GM20431 (cell line): ENCODE measurements around the gene SSR4.

Source experiments
- in situ Hi-C: fragments of 300-500 bp; cut with MseI, MboI; formaldehyde crosslinking; loops from one replicate; pipeline ENCODE4 v1.15.0; 2020; ENCODE audit warnings: low sequenced_read_pairs; ENCODE audit not compliant: unreplicated experiment

SSR4 gene

DNA sequence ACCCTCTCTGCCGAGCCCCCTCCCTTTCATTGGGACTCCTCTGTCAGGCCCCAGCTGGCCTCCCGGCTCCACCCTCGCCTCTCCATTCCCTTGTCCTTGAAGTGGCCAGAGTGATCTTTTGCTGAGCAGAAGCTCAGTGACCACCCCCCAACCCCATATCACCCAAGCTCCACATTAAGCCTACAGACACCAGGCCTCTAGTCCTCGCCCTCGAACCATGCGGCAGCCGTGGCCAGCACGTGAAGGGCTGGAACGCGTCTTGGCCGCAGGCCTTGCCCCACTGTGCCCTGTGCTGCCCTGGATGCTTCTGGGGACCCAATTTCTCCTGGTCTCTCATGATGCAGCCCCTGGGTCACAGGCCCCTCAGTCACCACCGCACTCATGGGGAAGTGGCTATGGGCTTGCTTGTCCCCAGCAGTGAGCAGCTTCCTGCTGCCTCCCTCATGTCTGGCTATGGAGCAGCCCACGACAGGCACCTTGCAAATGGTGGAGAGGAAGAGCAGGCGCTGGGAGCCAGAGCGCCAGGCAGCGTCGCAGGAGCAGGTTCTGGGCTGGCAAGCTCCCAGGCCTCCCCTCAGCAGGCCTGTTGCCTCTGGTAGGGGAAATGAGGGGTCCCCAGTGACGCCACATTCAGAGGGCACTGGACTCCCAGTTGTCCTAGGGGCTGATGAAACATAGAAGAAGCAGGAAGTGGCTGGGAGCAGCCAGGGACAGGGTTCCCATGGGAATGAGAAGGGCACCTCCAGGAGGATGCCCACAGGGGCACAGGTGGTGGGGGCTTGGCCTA, 14.4 kb upstream of the SSR4 start:
- in situ Hi-C loops = no loop called here

DNA sequence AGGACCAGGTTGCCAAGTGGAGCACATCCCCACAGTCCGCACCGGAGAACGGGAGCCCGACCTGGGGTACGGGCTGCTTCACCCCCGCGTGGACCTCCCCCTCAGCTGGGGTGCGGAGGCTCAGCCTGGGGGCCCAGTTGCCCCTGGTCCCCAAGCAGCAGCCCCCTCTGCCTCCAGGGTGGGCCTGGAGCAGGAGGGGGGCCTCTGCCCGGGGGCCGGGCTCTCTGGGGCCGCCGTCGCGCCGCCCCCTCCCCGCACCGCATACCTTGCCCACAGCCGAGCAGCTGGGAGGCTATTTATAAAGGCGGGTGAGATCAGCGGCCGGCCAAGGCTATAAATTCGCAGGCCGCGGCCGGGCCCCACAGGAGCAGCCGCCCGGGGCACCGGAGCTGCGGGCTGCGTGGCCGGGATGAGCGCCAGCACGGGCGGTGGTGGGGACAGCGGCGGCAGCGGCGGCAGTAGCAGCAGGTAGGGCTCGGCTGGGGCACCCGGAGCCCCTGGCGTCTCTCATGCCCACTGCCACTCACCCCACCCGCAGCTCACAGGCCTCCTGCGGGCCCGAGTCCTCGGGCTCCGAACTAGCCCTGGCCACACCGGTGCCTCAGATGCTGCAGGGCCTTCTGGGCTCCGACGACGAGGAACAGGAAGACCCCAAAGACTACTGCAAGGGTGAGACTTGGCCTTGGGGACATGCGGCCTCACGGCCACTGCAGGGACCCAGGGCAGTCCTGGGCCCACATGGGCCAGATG, 13.6 kb upstream of the SSR4 start, which contains the start of gene SRPK3:
TSS of gene SRPK3 (plus strand) at position 364 of the 750 bp plus-strand sequence. CDS start at position 410, 46 bp downstream.
- in situ Hi-C loops = no loop called here

DNA sequence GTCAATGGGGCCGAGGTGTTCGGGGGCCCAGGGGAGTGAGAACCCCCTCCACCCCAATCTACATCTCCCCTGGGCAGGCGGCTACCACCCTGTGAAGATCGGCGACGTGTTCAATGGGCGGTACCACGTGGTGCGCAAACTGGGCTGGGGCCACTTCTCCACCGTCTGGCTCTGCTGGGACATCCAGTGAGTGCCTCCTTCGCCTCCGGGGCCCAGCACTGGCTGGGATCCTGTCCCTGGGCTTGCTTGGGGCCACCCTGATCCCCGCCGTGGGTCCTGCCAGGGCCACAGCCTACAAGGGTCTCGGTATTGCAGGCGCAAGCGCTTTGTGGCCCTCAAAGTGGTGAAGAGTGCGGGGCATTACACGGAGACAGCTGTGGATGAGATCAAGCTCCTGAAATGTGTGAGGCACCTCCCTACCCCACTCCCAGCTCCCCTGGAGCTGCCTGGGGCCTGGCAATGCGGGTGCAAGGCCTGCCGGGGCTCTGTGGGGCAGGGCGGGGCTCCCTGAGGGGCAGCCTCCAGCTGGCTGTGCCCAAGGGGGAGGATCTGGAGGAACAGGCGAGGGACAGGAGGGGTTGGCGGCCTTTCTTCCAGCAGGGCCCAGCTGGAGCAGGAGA, 12.9 kb upstream of the SSR4 start:
- in situ Hi-C loops = no loop called here

DNA sequence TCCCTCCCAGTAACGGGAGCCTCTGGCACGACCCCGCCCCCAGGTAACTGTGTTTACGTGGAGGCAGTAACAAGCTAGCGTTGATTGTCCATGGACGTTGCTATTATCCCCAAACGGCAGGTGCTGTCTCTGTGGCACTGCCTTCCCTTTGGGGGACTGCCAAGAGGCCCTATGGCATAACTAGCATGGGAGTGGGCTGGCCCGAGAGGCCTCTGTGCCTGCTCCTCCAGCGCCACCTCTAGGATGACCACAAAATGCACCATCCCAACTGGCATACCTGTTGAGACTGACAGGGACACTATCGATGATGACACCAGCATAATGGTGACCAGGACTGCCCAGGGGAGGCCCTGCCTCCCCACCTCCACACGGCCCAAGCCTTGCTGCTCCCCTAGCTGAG, 12.2 kb upstream of the SSR4 start:
- in situ Hi-C loops = no loop called here

DNA sequence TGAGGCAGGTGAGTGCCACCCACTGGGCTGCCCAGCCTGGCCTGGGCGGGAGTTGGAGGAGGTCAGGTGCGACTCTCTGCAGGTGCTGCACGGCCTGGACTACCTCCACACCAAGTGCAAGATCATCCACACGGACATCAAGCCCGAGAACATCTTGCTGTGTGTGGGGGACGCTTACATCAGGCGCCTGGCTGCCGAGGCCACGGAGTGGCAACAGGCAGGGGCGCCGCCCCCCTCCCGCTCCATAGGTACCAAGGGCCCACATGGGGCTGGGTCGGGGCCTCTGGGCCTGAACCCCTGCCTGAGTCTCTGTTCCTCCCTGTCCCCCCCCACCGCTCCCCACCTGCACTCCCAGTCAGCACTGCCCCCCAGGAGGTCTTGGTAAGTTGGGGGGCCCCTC, 11.6 kb upstream of the SSR4 start:
- in situ Hi-C loops = no loop called here

DNA sequence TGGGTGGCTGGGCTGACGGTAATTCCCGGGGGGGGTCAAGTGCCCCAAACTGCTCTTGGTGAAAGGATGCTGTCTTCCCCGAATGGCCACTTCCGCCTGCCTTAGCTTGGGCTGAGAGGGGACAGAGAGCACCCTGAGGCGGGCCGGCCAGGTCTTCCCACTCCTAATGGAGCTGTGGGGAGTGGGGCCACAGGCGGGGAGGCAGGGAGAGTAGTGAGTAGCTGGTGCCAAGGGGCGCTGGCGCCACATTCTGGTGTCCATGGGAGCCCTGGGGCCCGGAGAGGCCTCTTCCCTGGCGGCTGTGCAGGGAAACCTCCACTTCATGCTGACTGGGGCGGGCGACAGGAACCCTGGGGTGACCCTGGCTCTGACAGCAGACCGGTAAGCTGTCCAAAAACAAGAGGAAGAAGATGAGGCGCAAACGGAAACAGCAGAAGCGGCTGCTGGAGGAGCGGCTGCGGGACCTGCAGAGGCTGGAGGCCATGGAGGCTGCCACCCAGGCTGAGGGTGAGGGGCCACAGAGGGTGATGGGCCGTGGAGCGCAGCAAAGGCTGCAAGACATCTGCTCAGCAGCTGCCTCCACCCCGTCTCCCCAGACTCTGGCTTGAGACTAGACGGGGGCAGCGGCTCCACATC, 11.0 kb upstream of the SSR4 start:
- in situ Hi-C loops = no loop called here

DNA sequence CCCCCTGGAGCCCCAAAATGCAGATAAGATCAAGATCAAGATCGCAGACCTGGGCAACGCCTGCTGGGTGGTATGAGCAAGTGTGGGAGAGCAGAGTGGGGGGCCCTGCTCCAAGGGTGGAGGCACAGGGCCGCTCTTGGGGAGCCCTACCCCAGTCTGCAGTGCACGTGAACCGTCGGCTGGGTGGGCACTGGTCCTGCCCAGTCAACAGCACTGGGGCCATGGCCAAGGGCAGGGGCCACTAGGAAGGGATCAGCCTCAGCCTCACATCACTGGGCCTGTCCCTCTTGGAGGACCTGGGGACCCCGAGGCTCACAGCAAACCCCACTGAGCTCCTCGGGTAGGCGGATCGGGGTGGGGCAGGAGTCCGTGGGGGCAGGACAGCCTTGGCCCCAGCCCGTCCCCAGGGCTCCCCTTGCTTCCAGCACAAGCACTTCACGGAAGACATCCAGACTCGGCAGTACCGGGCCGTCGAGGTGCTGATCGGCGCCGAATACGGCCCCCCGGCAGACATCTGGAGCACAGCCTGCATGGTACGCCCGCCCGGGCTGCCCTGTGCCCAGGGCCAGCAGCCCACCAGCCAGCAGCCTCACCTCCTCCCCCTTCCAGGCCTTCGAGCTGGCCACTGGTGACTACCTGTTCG, 10.0 kb upstream of the SSR4 start:
- in situ Hi-C loops = no loop called here

DNA sequence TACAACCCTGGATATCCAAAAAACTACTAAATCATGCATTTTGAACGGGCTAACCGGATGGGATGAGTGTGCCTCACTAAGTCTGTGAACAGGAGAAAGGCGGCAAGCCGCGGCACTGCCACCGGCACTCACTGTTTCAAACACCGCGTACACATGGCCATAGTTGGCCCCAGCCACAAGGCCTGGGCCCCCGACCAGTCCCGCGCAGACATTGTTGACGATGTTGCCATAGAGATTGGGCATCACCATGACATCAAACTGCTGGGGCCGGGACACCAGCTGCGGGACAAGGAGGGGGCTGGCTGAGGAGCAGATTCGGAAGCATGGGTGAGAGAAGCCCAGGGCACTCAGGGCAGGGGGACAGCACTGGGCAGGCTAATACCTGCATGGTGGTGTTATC, 7.8 kb upstream of the SSR4 start:
- in situ Hi-C loops = no loop called here

DNA sequence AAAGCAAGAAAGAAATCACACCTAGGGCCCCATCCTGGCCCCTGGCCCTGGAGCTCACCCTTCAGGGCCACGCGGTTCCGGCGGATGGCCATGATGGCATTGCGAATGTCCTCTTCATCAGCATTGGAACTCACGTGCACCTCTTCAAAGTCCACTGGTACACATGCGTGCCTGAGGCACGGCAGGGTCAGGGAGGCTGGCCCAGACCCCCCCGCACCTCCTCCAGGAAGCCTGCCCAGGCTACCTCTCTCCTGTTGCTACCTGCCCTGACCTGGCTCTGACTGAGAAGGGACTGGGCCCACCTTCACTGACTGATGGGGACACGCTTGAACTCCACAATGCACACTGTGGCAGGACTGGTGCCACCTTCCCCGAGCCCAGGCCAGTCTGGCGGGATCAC, 4.8 kb upstream of the SSR4 start:
- in situ Hi-C loops = no loop called here

DNA sequence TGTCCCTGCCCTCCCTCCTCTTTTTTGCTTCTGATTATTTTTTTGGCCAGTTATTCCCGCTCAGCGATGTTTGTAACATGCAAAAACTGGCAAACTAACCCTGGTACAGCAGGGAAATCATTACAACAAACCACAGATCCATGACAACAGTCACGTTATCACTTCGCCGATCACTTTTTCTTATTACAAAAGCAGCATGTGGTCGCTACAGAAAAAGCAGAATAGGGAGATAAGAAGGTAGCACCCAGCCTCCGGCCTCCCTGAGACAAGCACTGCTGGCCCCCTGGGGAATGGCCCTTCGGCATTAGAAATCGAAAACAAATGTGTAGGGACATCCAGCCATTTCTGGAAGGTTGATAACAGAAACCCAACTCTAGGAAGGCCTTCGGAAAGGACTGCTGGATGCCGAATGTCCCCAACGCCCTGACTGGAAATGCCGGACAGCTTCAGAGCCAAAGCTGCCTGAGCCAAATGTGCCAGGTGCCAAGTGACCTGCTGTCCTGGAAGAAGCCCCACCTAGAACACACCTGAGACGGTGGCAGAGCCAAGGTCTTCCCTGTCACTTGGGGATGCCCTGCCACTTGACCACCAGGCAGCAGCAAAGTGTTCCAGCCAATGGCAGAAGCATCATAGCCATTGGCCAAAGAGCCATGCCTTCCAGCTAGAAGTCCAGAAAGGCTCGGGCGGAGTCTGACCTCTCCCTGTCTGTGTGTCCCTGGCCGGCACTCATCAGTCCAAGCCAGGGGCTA, 3.2 kb upstream of the SSR4 start:
- in situ Hi-C loops = no loop called here

DNA sequence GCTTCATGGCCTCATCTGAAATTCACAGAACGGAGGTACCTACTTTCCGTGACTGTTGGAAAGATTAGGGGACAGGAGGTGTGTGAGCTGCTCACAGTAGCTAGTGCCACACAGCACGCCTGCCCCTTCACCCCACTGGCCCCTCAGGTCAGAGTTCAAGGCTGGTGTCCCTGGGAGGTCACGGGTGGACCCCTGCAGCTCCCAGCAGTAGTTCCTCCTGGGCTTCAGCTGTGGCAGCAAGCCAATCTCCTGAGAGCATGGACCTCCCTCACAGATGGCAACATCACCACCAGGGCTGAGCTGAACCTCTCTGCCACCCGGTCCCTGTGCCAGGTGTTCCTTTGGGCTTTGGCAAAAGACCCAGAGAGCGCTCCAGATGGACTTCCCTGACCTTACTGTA, 2.1 kb upstream of the SSR4 start:
- in situ Hi-C loops = no loop called here

DNA sequence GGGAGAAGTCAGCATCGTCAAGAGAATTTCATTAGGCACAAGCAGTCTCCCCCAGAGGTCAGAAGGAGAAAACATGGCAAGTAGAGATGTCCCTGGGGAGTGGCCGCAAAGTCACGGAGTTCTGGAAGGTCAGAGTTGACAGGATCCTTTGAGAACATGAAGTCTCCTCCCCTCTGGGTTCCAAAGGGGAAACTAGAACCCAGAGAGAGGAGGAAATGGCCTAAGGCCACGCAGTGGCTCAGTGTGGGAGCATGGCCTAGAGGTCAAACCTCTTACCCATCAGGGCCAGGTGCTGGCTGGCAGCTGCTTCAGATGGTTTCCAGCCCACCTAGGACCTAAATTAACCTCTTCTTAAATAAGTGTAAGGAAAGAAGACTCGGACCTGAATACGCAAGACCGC, 1.2 kb upstream of the SSR4 start:
- in situ Hi-C loops = no loop called here

DNA sequence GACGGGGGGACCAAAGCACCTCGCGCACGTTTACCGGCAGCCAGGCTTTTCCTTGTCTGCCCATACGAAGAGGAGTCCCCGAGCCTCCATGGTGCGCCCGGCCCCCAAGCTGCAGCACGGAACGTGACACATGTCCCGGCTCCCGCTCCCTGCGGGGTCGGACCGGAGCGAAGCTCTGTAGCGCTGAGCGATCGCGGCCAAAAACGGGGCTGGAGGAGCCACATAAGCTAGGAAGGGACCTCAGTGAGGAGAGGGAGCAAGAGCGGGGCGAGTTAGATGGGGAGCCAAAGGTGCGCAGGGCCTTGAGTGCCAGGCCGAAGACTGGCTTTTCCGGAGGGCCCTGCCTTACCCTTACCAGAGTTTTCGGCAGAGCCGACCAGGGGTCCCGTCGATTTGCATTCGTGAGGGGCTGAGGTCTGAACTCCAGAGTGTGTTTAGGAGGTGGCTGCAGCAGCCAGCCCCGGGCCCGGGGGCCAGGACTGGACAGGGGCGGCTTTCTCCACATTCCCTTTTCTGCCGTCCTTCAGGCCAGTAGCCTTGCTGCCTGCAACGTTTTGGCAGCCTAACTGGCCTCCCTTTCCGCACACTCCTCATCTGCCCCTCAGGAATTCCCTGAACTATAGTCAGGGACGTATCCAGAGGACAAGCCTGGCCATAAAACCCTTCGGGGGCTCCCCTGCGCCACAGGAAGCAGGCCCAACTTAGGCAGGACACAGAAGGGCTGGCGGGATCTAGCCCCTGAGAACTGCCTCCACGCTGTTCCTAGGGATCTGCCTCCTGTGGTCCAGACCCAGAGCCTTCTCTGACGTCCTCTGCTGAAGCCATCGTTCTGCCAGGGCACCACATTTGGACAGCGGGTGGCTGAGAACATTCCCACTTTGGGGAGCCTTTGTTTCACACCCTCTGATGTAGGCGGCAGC, 689 bp downstream of the SSR4 start:
- in situ Hi-C loops = no loop called here

DNA sequence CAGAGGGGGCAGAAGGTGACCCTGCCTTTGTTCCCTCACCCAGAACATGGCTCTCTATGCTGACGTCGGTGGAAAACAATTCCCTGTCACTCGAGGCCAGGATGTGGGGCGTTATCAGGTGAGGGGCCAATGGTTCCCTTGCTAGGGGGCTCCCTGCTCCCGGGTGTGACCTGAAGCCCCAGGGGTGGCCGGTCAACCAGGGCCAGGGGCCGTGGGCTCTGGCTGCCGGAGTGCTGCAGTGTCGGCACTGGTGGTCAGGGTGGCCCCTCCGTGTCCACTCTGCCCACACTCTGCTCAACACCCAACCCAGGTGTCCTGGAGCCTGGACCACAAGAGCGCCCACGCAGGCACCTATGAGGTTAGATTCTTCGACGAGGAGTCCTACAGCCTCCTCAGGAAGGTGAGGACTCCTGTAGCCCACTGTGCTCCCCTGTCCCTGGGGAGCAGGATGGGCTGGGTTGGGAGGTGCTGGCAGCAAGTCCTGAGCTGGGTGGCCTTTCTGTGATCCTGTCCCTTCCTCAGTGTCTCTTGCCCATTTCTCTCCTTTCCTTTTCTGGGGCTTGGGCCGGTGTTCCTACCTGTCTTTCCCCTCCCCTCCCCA, 3.0 kb downstream of the SSR4 start:
- in situ Hi-C loops = no loop called here

DNA sequence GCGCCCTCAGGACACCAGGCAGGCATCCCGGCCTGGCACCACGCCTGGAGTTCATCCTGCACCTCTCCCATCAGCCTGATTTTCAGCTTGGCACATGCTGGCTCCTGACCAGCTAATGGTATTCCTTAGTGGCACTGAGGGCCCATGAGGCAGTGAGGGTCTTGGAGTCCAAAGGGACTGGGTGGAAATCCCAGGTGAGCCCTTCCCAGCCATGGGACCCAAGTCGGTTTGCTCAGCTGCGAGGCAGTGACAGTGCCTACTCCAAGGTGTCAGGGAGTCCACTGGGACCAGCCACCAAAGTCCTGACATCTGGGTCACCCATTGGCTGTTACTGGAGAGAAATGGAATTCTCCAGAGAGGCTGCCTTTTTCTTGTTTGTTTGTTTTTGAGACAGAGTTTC, 4.9 kb downstream of the SSR4 start:
- in situ Hi-C loops = no loop called here

DNA sequence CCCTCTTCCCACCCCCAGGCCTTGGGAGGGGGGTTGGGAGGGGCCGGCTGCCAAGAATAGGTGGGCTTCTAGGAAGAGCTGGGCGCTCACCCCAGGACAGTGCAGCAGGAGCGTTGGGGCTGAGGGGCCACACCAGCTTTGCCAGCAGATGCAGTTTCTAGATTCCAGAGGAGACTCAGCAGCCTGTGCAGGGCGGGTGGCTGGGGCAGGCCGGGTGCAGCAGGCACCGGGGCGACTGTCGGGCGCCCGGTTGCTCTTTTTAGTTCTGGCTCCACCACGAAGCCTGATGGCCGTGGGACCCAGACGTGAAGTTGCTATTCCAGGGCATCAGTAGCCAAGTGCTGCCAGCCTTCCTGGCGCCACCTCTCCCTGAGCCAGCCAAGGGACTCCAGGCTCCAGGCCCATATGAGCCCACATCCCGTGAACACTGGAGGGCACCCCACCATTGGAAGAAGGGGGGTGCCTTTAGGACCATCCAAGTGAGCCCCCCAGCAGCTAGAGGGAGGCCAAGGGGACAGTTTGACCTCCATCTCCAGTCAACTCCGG, 5.8 kb downstream of the SSR4 start:
- in situ Hi-C loops = no loop called here

DNA sequence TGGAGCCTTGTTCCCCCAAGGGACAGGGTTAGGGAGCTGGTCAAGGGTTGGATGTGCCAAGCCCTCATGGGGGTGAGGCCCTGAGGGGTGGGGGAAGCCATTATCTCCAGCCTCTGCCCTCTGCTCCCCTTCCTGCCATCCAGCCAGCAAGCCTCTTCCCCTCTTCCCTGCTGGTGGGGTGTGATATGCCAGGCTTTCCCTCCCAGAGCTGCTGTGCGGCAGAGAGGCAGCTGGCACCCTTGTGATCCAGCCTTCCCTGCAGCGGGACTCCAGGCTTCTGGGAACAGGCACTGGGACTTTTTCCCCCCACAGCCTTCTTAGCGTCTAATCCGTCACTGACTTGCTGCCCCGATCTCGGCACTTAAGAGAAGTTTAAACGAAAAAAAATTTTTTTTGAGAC, 6.3 kb downstream of the SSR4 start:
- in situ Hi-C loops = no loop called here

DNA sequence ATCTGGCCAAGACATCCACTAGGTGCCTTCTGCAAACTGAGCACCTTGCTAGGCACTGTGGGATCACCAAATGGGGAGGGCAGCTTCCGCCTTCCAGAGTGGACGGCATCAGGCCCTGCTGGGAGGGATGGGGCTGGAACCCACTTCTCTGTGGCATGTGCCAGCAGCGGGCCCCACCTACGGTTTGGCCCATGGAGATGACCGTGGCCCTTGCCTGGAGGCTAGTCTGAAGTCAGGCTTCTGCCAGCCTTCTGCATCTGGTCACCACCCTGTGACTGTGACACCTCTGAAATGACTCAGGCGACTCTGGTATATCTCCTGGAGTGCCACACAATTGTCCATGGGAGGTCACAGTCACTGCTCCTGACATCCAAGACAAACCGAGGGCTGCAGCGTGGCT, 7.2 kb downstream of the SSR4 start:
- in situ Hi-C loops = no loop called here
